Smooth muscle cell (in vitro differentiated cells): ENCODE measurements around the gene MYOM1. TPM values are rescaled to one million over a fixed set of nuclear protein-coding genes. Genes with fewer than 3 reads are reported as not detected.

Source experiments
- DNase-seq: peaks from one replicate; lab custom pipeline; 2025; ENCODE audit not compliant: unreplicated experiment; lab: John Stamatoyannopoulos, UW
- H2AFZ ChIP-seq: fragments of 200-600 bp; sonication (generic); 2 replicates; pipeline ENCODE4 v1.6.0; 2016; ENCODE audit warnings: antibody characterized with exemption, low read depth, mild to moderate bottlenecking
- H3F3A ChIP-seq: fragments of 200-600 bp; sonication (generic); 2 replicates; pipeline ENCODE4 v1.6.0; 2017; ENCODE audit warnings: antibody characterized with exemption, low read depth
- H3K27ac ChIP-seq: fragments of 200-600 bp; sonication (generic); 2 replicates; pipeline ENCODE4 v1.5.1; 2016; ENCODE audit warnings: low read depth, mild to moderate bottlenecking
- H3K27me3 ChIP-seq: fragments of 200-600 bp; sonication (generic); 2 replicates; pipeline ENCODE4 v1.6.1; 2016; ENCODE audit warnings: low read depth, mild to moderate bottlenecking
- H3K36me3 ChIP-seq: fragments of 200-600 bp; sonication (generic); 2 replicates; pipeline ENCODE4 v1.5.1; 2016; ENCODE audit warnings: low read depth
- H3K4me1 ChIP-seq: fragments of 200-600 bp; sonication (generic); 2 replicates; pipeline ENCODE4 v1.5.1; 2016; ENCODE audit warnings: low read depth
- H3K4me2 ChIP-seq: fragments of 200-600 bp; sonication (generic); 2 replicates; pipeline ENCODE4 v1.6.0; 2016; ENCODE audit warnings: mild to moderate bottlenecking
- H3K4me3 ChIP-seq: fragments of 200-600 bp; sonication (generic); 2 replicates; pipeline ENCODE4 v1.5.1; 2016; ENCODE audit warnings: mild to moderate bottlenecking
- H3K79me2 ChIP-seq: fragments of 200-600 bp; sonication (generic); 2 replicates; pipeline ENCODE4 v1.6.0; 2016; ENCODE audit warnings: low read depth, mild to moderate bottlenecking
- H3K9ac ChIP-seq: fragments of 200-600 bp; sonication (generic); 2 replicates; pipeline ENCODE4 v1.6.0; 2016; ENCODE audit warnings: low read depth
- H3K9me3 ChIP-seq: fragments of 200-600 bp; sonication (generic); replicated peaks from 2 replicates; pipeline ENCODE4 v1.5.1; 2016; ENCODE audit warnings: low read depth
- H4K20me1 ChIP-seq: fragments of 200-600 bp; sonication (generic); 2 replicates; pipeline ENCODE4 v1.6.0; 2016; ENCODE audit warnings: low read depth
- CTCF ChIP-seq: fragments of 200-600 bp; sonication (generic); IDR thresholded peaks from 2 replicates; pipeline ENCODE4 v1.5.1; 2017; ENCODE audit warnings: borderline replicate concordance, mild to moderate bottlenecking, antibody characterized with exemption; ENCODE audit not compliant: insufficient read depth, poor library complexity, severe bottlenecking
- WGBS: methylation state at CpG from one replicate; pipeline ENCODE4 v1.1.7; 2016; ENCODE audit warnings: low lambda C conversion rate; 5-methylcytosine and 5-hydroxymethylcytosine counted together
- polyA plus RNA-seq: library from polyadenylated mRNA; unstranded; fragments of >200 nt; fragmentation: Nextera tagmentation; extraction: Ambion mirVana; gene quantifications from 2 replicates; pipeline ENCODE4 v1.2.1, GENCODE V29; 2016
- total RNA-seq: library from RNA; depleted of rRNA; stranded (reverse); fragments of >200 nt; gene quantifications from 2 replicates; pipeline ENCODE4 v1.2.3, GENCODE V29; 2014

The MYOM1 gene
- total and polyA plus RNA-seq, 2 experiments from 2014 or later, result 0.40 to 0.87 TPM

- H3K27me3 ChIP-seq, result no peaks in the 10 kb centered on the region
- peaks cover 8% of the 10 kb centered on the region for H3K4me1 ChIP-seq
- no peaks in the 10 kb centered on the region for H3K9me3 ChIP-seq
- 98% methylated on average over 36 of the region's 36 CpGs for WGBS
- H3K4me3 ChIP-seq, result no peak overlapping the region
- H4K20me1 ChIP-seq, result no peaks in the 10 kb centered on the region
- no peak overlapping the region for H3K27ac ChIP-seq
- H3K79me2 ChIP-seq, result no peaks in the 10 kb centered on the region
- TF ChIP-seq CTCF, result no peak
- no peaks in the 10 kb centered on the region for H3K36me3 ChIP-seq
- H3K9ac ChIP-seq, result no peak overlapping the region
- no peak for DNase-seq
- no peak overlapping the region for H3K4me2 ChIP-seq
- no peaks in the 10 kb centered on the region for H3F3A ChIP-seq
- no peak overlapping the region for H2AFZ ChIP-seq
Measured at GRCh38 chr18:3214855-3215637, 4.7 kb downstream of the MYOM1 start.

GRCh38 chr18:3213300-3214059, 6.3 kb downstream of the MYOM1 start:
- H3K9me3 ChIP-seq, result no peaks in the 10 kb centered on the region
- no peak overlapping the region for H2AFZ ChIP-seq
- H3K27me3 ChIP-seq, result no peaks in the 10 kb centered on the region
- no peaks in the 10 kb centered on the region for H3K36me3 ChIP-seq
- no peak overlapping the region for H3K4me3 ChIP-seq
- H3K4me1 ChIP-seq, result peaks cover 8% of the 10 kb centered on the region
- no peak overlapping the region for H3K9ac ChIP-seq
- TF ChIP-seq CTCF, result no peak
- no peaks in the 10 kb centered on the region for H3F3A ChIP-seq
- no peak overlapping the region for H3K4me2 ChIP-seq
- no peaks in the 10 kb centered on the region for H3K79me2 ChIP-seq
- H3K27ac ChIP-seq, result no peak overlapping the region
- DNase-seq, result no peak
- WGBS, result 62% methylated on average over 6 of the region's 6 CpGs
- H4K20me1 ChIP-seq, result no peaks in the 10 kb centered on the region

GRCh38 chr18:3212657-3213056, 7.1 kb downstream of the MYOM1 start:
- H2AFZ ChIP-seq, result no peak overlapping the region
- DNase-seq, result no peak
- H3K4me3 ChIP-seq, result no peak overlapping the region
- no peaks in the 10 kb centered on the region for H3K79me2 ChIP-seq
- no peak overlapping the region for H3K9ac ChIP-seq
- no peak overlapping the region for H3K4me2 ChIP-seq
- no peak overlapping the region for H3K27ac ChIP-seq
- no peak for TF ChIP-seq CTCF
- no peaks in the 10 kb centered on the region for H3K27me3 ChIP-seq
- no peaks in the 10 kb centered on the region for H4K20me1 ChIP-seq
- WGBS, result 77% methylated on average over 4 of the region's 4 CpGs
- H3K4me1 ChIP-seq, result peaks cover 8% of the 10 kb centered on the region
- no peaks in the 10 kb centered on the region for H3K9me3 ChIP-seq
- H3F3A ChIP-seq, result no peaks in the 10 kb centered on the region
- no peaks in the 10 kb centered on the region for H3K36me3 ChIP-seq
